ENCODE results near the gene CAMTA1. TPM values are rescaled to one million over a fixed set of nuclear protein-coding genes. Genes with fewer than 3 reads are reported as not detected.

The CAMTA1 gene
- total RNA-seq, 1 donor from 2014 or later: 40.9 TPM

- DNase-seq (ENCODE audit: low read depth in 2 of 2): no peak
Observed at GRCh38 chr1:7526196-7526866, 741.1 kb downstream of the CAMTA1 start.

GRCh38 chr1:7526867-7527732 is 741.8 kb downstream of the CAMTA1 start:
- DNase-seq (ENCODE audit: low read depth in 2 of 2): peak in 1 of 2 donors; percentile 63

- DNase-seq (ENCODE audit: low read depth in 2 of 2): no peak
Observed at GRCh38 chr1:7527733-7528045, 742.4 kb downstream of the CAMTA1 start.

GRCh38 chr1:7528386-7529198 is 743.3 kb downstream of the CAMTA1 start:
- no peak for DNase-seq (ENCODE audit: low read depth in 2 of 2)

- DNase-seq (ENCODE audit: low read depth in 2 of 2): no peak
Observed at GRCh38 chr1:7529917-7530316, 744.7 kb downstream of the CAMTA1 start.

GRCh38 chr1:7531562-7532340 is 746.5 kb downstream of the CAMTA1 start:
- no peak for DNase-seq (ENCODE audit: low read depth in 2 of 2)

GRCh38 chr1:7533006-7533405 is 747.8 kb downstream of the CAMTA1 start:
- DNase-seq (ENCODE audit: low read depth in 2 of 2): no peak

GRCh38 chr1:7534061-7534825 is 749.0 kb downstream of the CAMTA1 start:
- peak in 1 of 2 donors; percentile 39 for DNase-seq (ENCODE audit: low read depth in 2 of 2)

- no peak for DNase-seq (ENCODE audit: low read depth in 2 of 2)
Observed at GRCh38 chr1:7535016-7535415, 749.8 kb downstream of the CAMTA1 start.

GRCh38 chr1:7535934-7536878 is 751.0 kb downstream of the CAMTA1 start:
- DNase-seq (ENCODE audit: low read depth in 2 of 2): no peak

GRCh38 chr1:7536891-7537591 is 751.8 kb downstream of the CAMTA1 start:
- DNase-seq (ENCODE audit: low read depth in 2 of 2): no peak

GRCh38 chr1:7538033-7538432 is 752.8 kb downstream of the CAMTA1 start:
- DNase-seq (ENCODE audit: low read depth in 2 of 2): peak; percentile 42 to 69

GRCh38 chr1:7538849-7539768 is 753.9 kb downstream of the CAMTA1 start:
- no peak for DNase-seq (ENCODE audit: low read depth in 2 of 2)

GRCh38 chr1:7539769-7540175 is 754.5 kb downstream of the CAMTA1 start:
- peak; percentile 47 to 51 for DNase-seq (ENCODE audit: low read depth in 2 of 2)

- no peak for DNase-seq (ENCODE audit: low read depth in 2 of 2)
Observed at GRCh38 chr1:7540816-7541215, 755.6 kb downstream of the CAMTA1 start.

GRCh38 chr1:7541629-7542028 is 756.4 kb downstream of the CAMTA1 start:
- peak in 1 of 2 donors; percentile 61 for DNase-seq (ENCODE audit: low read depth in 2 of 2)

GRCh38 chr1:7543718-7544090 is 758.5 kb downstream of the CAMTA1 start:
- DNase-seq (ENCODE audit: low read depth in 2 of 2): peak in 1 of 2 donors; percentile 85

All from lung microvascular endothelial cell (primary cell).